ENCODE measurements around the gene ACYP2.
"Not testable (repeated sequence)": the region's sequence is repeated elsewhere in the genome, so short reads cannot be mapped to it uniquely, and the experiment has no call there.

The ACYP2 gene

DNA sequence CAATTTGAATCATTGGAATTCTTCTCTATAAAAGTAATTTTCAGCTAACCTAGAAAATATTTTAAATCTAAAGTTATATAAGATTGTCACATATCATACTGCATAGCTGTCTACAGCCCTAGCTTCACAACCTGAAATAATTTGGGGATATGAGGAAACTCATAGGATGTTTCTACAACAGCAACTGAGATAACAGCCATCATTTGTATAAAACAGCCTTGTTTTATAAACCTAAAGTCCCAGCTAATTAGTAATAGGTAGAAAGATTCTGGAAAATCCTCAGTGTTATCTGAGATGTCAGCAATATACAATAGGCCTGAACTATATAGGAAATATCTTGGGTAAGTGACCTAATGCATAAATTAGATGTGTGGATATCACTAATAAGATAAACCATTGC is 188.2 kb downstream of the ACYP2 start:
- no peak overlapping the region for H3K4me3 Mint-ChIP-seq
- DNase-seq (ENCODE audit: low spot score in 2 of 2) (no peak), ATAC-seq (ENCODE audit: low read depth) (no peak)
- no peaks in the 10 kb centered on the region for H3K4me1 Mint-ChIP-seq
- H3K27ac Mint-ChIP-seq, result no peak overlapping the region
- no peaks in the 10 kb centered on the region for H3K9me3 Mint-ChIP-seq
- H3K27me3 Mint-ChIP-seq, result no peaks in the 10 kb centered on the region
- H3K36me3 Mint-ChIP-seq, result peaks cover 11% of the 10 kb centered on the region

GRCh38 chr2:54306556-54306955 is 191.1 kb downstream of the ACYP2 start:
- no peak overlapping the region for H3K27ac Mint-ChIP-seq
- no peaks in the 10 kb centered on the region for H3K9me3 Mint-ChIP-seq
- DNase-seq (ENCODE audit: low spot score in 2 of 2), result no peak
- no peak for ATAC-seq (ENCODE audit: low read depth)
- no peak overlapping the region for H3K4me3 Mint-ChIP-seq
- H3K27me3 Mint-ChIP-seq, result peaks cover 1% of the 10 kb centered on the region
- peaks cover 8% of the 10 kb centered on the region for H3K36me3 Mint-ChIP-seq
- no peaks in the 10 kb centered on the region for H3K4me1 Mint-ChIP-seq

- H3K27me3 Mint-ChIP-seq, result peaks cover 2% of the 10 kb centered on the region
- H3K27ac Mint-ChIP-seq, result no peak overlapping the region
Measured at GRCh38 chr2:54308186-54308585, 192.8 kb downstream of the ACYP2 start.

DNA sequence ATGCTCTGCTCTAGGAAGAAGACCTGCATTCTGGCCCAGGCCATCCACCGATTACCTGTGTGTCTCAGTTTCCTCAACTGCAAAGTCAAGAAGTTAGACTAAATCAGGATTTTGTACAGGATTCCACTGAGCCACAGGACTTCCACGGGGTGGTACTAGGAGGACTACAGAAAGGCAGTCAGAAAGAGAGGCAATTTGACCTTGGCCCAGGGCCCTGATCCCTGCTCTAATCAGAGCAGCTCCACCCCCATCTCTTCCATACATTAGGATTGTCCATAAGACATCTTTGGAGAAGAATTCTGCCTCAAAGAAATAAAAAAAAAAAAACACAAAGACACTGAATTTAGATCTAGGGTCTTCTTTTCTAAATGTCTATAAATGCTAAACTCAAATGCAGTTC is 193.4 kb downstream of the ACYP2 start:
- peaks cover 2% of the 10 kb centered on the region for H3K27me3 Mint-ChIP-seq
- no peak overlapping the region for H3K27ac Mint-ChIP-seq
- DNase-seq (ENCODE audit: low spot score in 2 of 2) (no peak), ATAC-seq (ENCODE audit: low read depth) (no peak)
- no peak overlapping the region for H3K4me3 Mint-ChIP-seq
- H3K36me3 Mint-ChIP-seq, result peaks cover 4% of the 10 kb centered on the region
- no peaks in the 10 kb centered on the region for H3K4me1 Mint-ChIP-seq
- no peaks in the 10 kb centered on the region for H3K9me3 Mint-ChIP-seq

More at GRCh38 chr2:54308186-54308585, 192.8 kb downstream of the ACYP2 start:
- ATAC-seq (ENCODE audit: low read depth) (no peak), DNase-seq (ENCODE audit: low spot score in 2 of 2) (no peak)
- Mint-ChIP-seq H3K4me1 (no peaks in the 10 kb centered on the region), H3K4me3 (no peak overlapping the region), H3K36me3 (peaks cover 4% of the 10 kb centered on the region), H3K9me3 (no peaks in the 10 kb centered on the region)

GRCh38 chr2:54310311-54310710 is 194.9 kb downstream of the ACYP2 start:
- Mint-ChIP-seq H3K4me1 (no peaks in the 10 kb centered on the region), H3K36me3 (peaks cover 4% of the 10 kb centered on the region), H3K4me3 (no peak overlapping the region), H3K27me3 (peaks cover 2% of the 10 kb centered on the region), H3K27ac (no peak overlapping the region), H3K9me3 (no peaks in the 10 kb centered on the region)
- ATAC-seq (ENCODE audit: low read depth) (no peak), DNase-seq (ENCODE audit: low spot score in 2 of 2) (no peak)

GRCh38 chr2:54310961-54311360 is 195.5 kb downstream of the ACYP2 start:
- no peak for ATAC-seq (ENCODE audit: low read depth)
- H3K9me3 Mint-ChIP-seq, result no peaks in the 10 kb centered on the region

GRCh38 chr2:54313147-54313546 is 197.7 kb downstream of the ACYP2 start:
- ATAC-seq (ENCODE audit: low read depth), result no peak
- H3K4me3 Mint-ChIP-seq, result no peak overlapping the region
- H3K27ac Mint-ChIP-seq, result no peak overlapping the region
- peaks cover 3% of the 10 kb centered on the region for H3K36me3 Mint-ChIP-seq
- H3K4me1 Mint-ChIP-seq, result no peaks in the 10 kb centered on the region
- peaks cover 2% of the 10 kb centered on the region for H3K27me3 Mint-ChIP-seq
- no peak for DNase-seq (ENCODE audit: low spot score in 2 of 2)
- H3K9me3 Mint-ChIP-seq, result peaks cover 2% of the 10 kb centered on the region

More at GRCh38 chr2:54310961-54311360, 195.5 kb downstream of the ACYP2 start:
- no peak for DNase-seq (ENCODE audit: low spot score in 2 of 2)
- no peaks in the 10 kb centered on the region for H3K4me1 Mint-ChIP-seq
- H3K4me3 Mint-ChIP-seq, result no peak overlapping the region
- no peak overlapping the region for H3K27ac Mint-ChIP-seq
- H3K27me3 Mint-ChIP-seq, result peaks cover 2% of the 10 kb centered on the region
- H3K36me3 Mint-ChIP-seq, result peaks cover 4% of the 10 kb centered on the region

DNA sequence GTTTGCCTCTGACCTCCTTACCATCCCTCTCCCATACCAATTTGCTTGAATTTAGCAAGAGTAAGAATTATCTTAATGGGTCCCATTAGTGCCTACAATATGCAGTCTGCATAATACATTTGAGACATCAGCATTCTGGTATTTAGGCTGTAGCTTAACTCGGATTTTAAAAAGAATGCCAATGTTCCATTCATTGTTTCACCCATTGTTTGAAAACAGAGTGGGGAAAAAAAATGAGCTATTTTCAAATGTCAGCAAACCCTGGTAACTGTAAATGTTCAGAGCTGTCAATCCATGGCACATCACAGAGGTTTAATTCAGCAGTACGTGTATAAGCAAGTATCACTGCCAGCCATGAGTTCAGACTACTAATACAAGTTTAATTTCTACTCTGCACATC is 202.6 kb downstream of the ACYP2 start:
- peaks cover 2% of the 10 kb centered on the region for H3K9me3 Mint-ChIP-seq
- ATAC-seq (ENCODE audit: low read depth) (no peak), DNase-seq (ENCODE audit: low spot score in 2 of 2) (no peak)
- H3K4me3 Mint-ChIP-seq, result no peak overlapping the region
- H3K4me1 Mint-ChIP-seq, result no peaks in the 10 kb centered on the region
- H3K27me3 Mint-ChIP-seq, result peaks cover 3% of the 10 kb centered on the region
- no peak overlapping the region for H3K27ac Mint-ChIP-seq
- peaks cover 2% of the 10 kb centered on the region for H3K36me3 Mint-ChIP-seq

GRCh38 chr2:54318821-54319220 is 203.4 kb downstream of the ACYP2 start:
- H3K27me3 Mint-ChIP-seq, result peaks cover 3% of the 10 kb centered on the region
- ATAC-seq (ENCODE audit: low read depth), result no peak
- no peak for DNase-seq (ENCODE audit: low spot score in 2 of 2)
- no peaks in the 10 kb centered on the region for H3K4me1 Mint-ChIP-seq
- H3K27ac Mint-ChIP-seq, result no peak overlapping the region
- H3K9me3 Mint-ChIP-seq, result peaks cover 2% of the 10 kb centered on the region
- H3K4me3 Mint-ChIP-seq, result no peak overlapping the region
- H3K36me3 Mint-ChIP-seq, result peaks cover 2% of the 10 kb centered on the region

DNA sequence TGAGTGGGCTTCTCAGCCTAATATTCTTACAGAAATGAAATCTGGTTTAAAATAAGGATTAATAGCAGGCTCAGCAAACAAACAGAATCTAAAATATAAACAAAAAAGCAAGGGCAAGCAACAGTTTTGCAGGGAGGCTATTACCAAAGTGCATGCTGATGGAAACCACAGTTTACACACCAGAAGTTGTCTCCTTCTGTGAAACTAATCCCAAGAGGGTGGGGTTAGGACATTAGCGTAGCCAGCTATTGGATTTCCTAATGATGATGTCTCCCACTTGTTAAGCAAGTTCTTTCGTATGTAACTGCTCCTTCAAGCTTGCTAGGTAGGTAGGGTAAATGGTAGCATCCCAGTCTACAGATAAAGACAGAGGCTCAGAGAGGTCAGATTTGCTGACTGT is 205.6 kb downstream of the ACYP2 start:
- Mint-ChIP-seq H3K27ac (no peak overlapping the region), H3K36me3 (peaks cover 1% of the 10 kb centered on the region), H3K27me3 (peaks cover 3% of the 10 kb centered on the region), H3K9me3 (peaks cover 2% of the 10 kb centered on the region), H3K4me1 (no peaks in the 10 kb centered on the region), H3K4me3 (no peak overlapping the region)
- no peak for DNase-seq (ENCODE audit: low spot score in 2 of 2)
- ATAC-seq (ENCODE audit: low read depth), result no peak

DNA sequence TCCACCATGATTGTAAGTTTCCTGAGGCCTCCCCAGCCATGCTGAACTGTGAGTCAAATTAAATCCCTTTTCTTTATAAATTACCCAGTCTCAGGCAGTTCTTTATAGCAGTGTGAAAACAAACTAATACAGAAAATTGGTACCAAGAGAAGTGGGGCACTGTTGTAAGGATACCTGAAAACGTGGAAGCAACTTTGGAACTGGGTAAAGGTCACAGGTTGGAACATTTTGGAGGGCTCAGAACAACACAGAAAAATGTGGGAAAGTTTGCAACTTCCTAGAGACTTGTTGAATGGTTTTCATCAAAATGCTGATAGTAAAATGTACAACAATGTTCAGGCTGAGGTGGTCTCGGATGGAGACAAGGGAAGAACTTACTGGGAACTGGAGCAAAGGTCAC is 209.1 kb downstream of the ACYP2 start:
- not testable (repeated sequence) for DNase-seq (ENCODE audit: low spot score in 2 of 2); H3K4me3 Mint-ChIP-seq; H3K36me3 Mint-ChIP-seq; ATAC-seq (ENCODE audit: low read depth); H3K4me1 Mint-ChIP-seq; H3K9me3 Mint-ChIP-seq; H3K27ac Mint-ChIP-seq; H3K27me3 Mint-ChIP-seq

GRCh38 chr2:54325148-54325547 is 209.7 kb downstream of the ACYP2 start:
- H3K27me3 Mint-ChIP-seq, result peaks cover 3% of the 10 kb centered on the region
- H3K36me3 Mint-ChIP-seq, result no peaks in the 10 kb centered on the region
- no peak overlapping the region for H3K27ac Mint-ChIP-seq
- DNase-seq (ENCODE audit: low spot score in 2 of 2) (no peak), ATAC-seq (ENCODE audit: low read depth) (no peak)
- peaks cover 5% of the 10 kb centered on the region for H3K4me1 Mint-ChIP-seq
- no peak overlapping the region for H3K4me3 Mint-ChIP-seq
- H3K9me3 Mint-ChIP-seq, result no peaks in the 10 kb centered on the region

DNA sequence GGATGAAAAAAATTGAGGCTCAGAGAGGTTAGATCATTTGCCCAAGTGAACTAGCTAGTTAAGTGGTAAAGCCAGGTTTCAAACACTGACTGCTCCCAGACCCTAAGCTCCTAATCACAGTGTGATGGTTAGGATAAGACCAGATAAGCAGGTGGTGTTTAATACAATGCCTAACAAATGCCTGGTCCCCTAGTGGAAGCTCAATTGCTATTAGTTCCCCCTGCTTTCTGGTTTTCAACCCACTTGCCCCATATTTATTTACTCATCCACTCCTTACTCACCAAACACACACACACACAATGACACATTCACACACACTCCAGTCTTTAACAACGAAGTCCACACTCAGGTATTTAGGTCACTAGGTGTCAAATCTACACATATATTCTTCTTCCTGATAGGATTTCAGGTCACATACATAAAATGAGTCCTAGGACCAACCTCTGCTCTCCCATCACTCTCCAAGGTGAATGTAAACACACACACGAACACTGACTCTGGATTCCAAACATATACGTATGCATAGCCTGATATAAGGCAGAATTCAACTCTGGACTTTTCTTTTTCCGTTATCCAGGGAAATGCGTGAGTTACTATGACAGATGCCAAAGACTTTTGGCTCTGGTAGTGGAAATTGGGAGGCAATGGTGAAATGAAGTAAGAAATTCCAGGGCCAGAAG is 214.2 kb downstream of the ACYP2 start:
- Mint-ChIP-seq H3K9me3 (no peaks in the 10 kb centered on the region), H3K36me3 (no peaks in the 10 kb centered on the region), H3K4me3 (peak overlapping the region; percentile 90)

GRCh38 chr2:54330162-54330925 is 214.9 kb downstream of the ACYP2 start:
- DNase-seq (ENCODE audit: low spot score in 2 of 2), result peak; percentile 76 to 83
- no peaks in the 10 kb centered on the region for H3K36me3 Mint-ChIP-seq
- no peaks in the 10 kb centered on the region for H3K9me3 Mint-ChIP-seq
- ATAC-seq (ENCODE audit: low read depth), result peak; percentile 84
- no peaks in the 10 kb centered on the region for H3K27me3 Mint-ChIP-seq
- H3K4me3 Mint-ChIP-seq, result peak overlapping the region; percentile 90
- peaks cover 17% of the 10 kb centered on the region for H3K4me1 Mint-ChIP-seq
- peak overlapping the region; percentile 96 for H3K27ac Mint-ChIP-seq

More for the DNA sequence above, 214.2 kb downstream of the ACYP2 start:
- peak overlapping the region; percentile 96 for H3K27ac Mint-ChIP-seq
- DNase-seq (ENCODE audit: low spot score in 2 of 2) (peak in 1 of 2 donors; percentile 1), ATAC-seq (ENCODE audit: low read depth) (no peak)
- peaks cover 17% of the 10 kb centered on the region for H3K4me1 Mint-ChIP-seq
- no peaks in the 10 kb centered on the region for H3K27me3 Mint-ChIP-seq
